Measurements from ENCODE around the gene ITGB6.

- TF ChIP-seq POLR2A (IDR thresholded peaks at IDR 0.05) (no peak), CTCF (IDR thresholded peaks at IDR 0.05) (no peak), POLR2AphosphoS5 (IDR thresholded peaks at IDR 0.05) (no peak)
These were observed 55.6 kb downstream of the ITGB6 start for GRCh38 chr2:160144280-160144990.

Data from sigmoid colon (tissue), 4 donors.